IMR-90 (cell line): ENCODE measurements around the gene CD33. TPM values are rescaled to one million over a fixed set of nuclear protein-coding genes. Genes with fewer than 3 reads are reported as not detected.

ENCODE experiments used
- ATAC-seq: fragments of 200-7000 bp; cut with Tn5 transposase; 2 replicates; pipeline ENCODE4 v1.9.1; 2020; ENCODE audit warnings: low read depth, mild to moderate bottlenecking, moderate library complexity
- BruUV-seq: library from RNA; stranded (reverse); fragments of 400-500 nt; replicated peaks from 2 replicates; lab custom pipeline; 2021; lab: Mats Ljungman, UMichigan
- CTCF ChIA-PET: fragments of 300-600 bp; formaldehyde crosslinking; extraction: SDS; loops from one replicate; lab custom pipeline; 2021; ENCODE audit warnings: antibody characterized with exemption; lab: Yijun Ruan, JAX
- POLR2A ChIA-PET: fragments of 300-600 bp; sonication (Branson Sonifier 250); formaldehyde crosslinking; loops from one replicate; lab custom pipeline; 2022; ENCODE audit warnings: antibody characterized with exemption; ENCODE audit not compliant: unreplicated experiment; lab: Charles Lee
- DNase-seq: peaks from one replicate; pipeline ENCODE4 v3.0.0; 2013
- H2AFZ ChIP-seq: replicated peaks from 2 replicates; pipeline ENCODE3; 2013; ENCODE audit warnings: low read length, mild to moderate bottlenecking; ENCODE audit not compliant: poor library complexity
- H2AK5ac ChIP-seq: 2 replicates; pipeline ENCODE4 v1.6.1; 2013; ENCODE audit warnings: low read depth, low read length, inconsistent platforms
- H2AK9ac ChIP-seq: replicated peaks from 2 replicates; pipeline ENCODE3; 2013; ENCODE audit warnings: mild to moderate bottlenecking, low read depth, low read length, moderate library complexity; ENCODE audit not compliant: poor library complexity
- H2BK120ac ChIP-seq: 2 replicates; pipeline ENCODE4 v1.6.1; 2013; ENCODE audit warnings: low read depth, low read length, inconsistent platforms
- H2BK15ac ChIP-seq: 3 replicates; pipeline ENCODE4 v1.6.1; 2013; ENCODE audit warnings: low read depth, low read length, inconsistent platforms
- H2BK20ac ChIP-seq: 2 replicates; pipeline ENCODE4 v1.6.1; 2013; ENCODE audit warnings: low read depth, mild to moderate bottlenecking, inconsistent platforms, low read length, moderate library complexity
- H2BK5ac ChIP-seq: 2 replicates; pipeline ENCODE4 v1.6.1; 2013; ENCODE audit warnings: mild to moderate bottlenecking, low read depth, low read length, inconsistent platforms; ENCODE audit not compliant: poor library complexity, severe bottlenecking
- H3K14ac ChIP-seq: replicated peaks from 2 replicates; pipeline ENCODE4 v1.6.1; 2013; ENCODE audit warnings: low read depth, low read length, inconsistent platforms
- H3K18ac ChIP-seq: 2 replicates; pipeline ENCODE4 v1.6.1; 2013; ENCODE audit warnings: low read depth, low read length, control low read depth
- H3K23ac ChIP-seq: 2 replicates; pipeline ENCODE4 v1.6.1; 2013; ENCODE audit warnings: low read depth, low read length, inconsistent platforms
- H3K27ac ChIP-seq: 2 replicates; pipeline ENCODE4 v1.5.1; 2013; ENCODE audit warnings: mild to moderate bottlenecking, control low read depth, low read length; ENCODE audit not compliant: insufficient read depth
- H3K27me3 ChIP-seq: 2 replicates; pipeline ENCODE4 v1.6.1; 2013; ENCODE audit warnings: low read length; ENCODE audit not compliant: control insufficient read depth, insufficient read depth
- H3K36me3 ChIP-seq: 2 replicates; pipeline ENCODE4 v1.6.1; 2013; ENCODE audit warnings: low read length, mixed read lengths; ENCODE audit not compliant: control insufficient read depth, insufficient read depth
- H3K4ac ChIP-seq: 2 replicates; pipeline ENCODE4 v1.6.1; 2013; ENCODE audit warnings: low read depth, low read length, inconsistent platforms
- H3K4me1 ChIP-seq: 2 replicates; pipeline ENCODE4 v1.6.1; 2013; ENCODE audit warnings: low read length, mixed read lengths; ENCODE audit not compliant: control insufficient read depth, insufficient read depth
- H3K4me2 ChIP-seq: 2 replicates; pipeline ENCODE4 v1.6.1; 2013; ENCODE audit warnings: low read depth, mild to moderate bottlenecking, control low read depth, low read length, moderate library complexity
- H3K4me3 ChIP-seq: 2 replicates; pipeline ENCODE4 v1.5.1; 2013; ENCODE audit warnings: low read depth, mild to moderate bottlenecking, control low read depth, low read length, moderate library complexity; ENCODE audit not compliant: insufficient read depth
- H3K56ac ChIP-seq: 2 replicates; pipeline ENCODE4 v1.6.1; 2013; ENCODE audit warnings: low read length, inconsistent platforms; ENCODE audit not compliant: insufficient read depth; ENCODE audit errors: extremely low read depth
- H3K79me1 ChIP-seq, 2 experiments: 2 replicates each; pipeline ENCODE4 v1.6.1; 2013; ENCODE audit warnings: low read length in 2 of 2, inconsistent platforms in 1 of 2, low read depth in 1 of 2
- H3K9ac ChIP-seq: 2 replicates; pipeline ENCODE4 v1.6.1; 2013; ENCODE audit warnings: low read depth, low read length, control low read depth
- H3K9me1 ChIP-seq: 2 replicates; pipeline ENCODE4 v1.6.1; 2013; ENCODE audit warnings: low read length, inconsistent platforms; ENCODE audit not compliant: insufficient read depth
- H3K9me3 ChIP-seq: 2 replicates; pipeline ENCODE4 v1.6.1; 2013; ENCODE audit warnings: low read length; ENCODE audit not compliant: control insufficient read depth, insufficient read depth
- H4K20me1 ChIP-seq: 2 replicates; pipeline ENCODE4 v1.6.1; 2013; ENCODE audit warnings: low read length, inconsistent platforms; ENCODE audit not compliant: insufficient read depth
- H4K5ac ChIP-seq: 2 replicates; pipeline ENCODE4 v1.6.1; 2013; ENCODE audit warnings: mild to moderate bottlenecking, low read depth, low read length, control low read depth
- H4K8ac ChIP-seq, 2 experiments: 2 replicates each; pipeline ENCODE4 v1.6.1; 2013; ENCODE audit warnings: low read depth in 2 of 2, low read length in 2 of 2, control low read depth in 1 of 2, inconsistent platforms in 1 of 2
- H4K91ac ChIP-seq: 2 replicates; pipeline ENCODE4 v1.6.1; 2013; ENCODE audit warnings: low read depth, low read length, inconsistent platforms; ENCODE audit not compliant: insufficient read depth
- BHLHE40 ChIP-seq: fragments of 150-350 bp; IDR thresholded peaks from 2 replicates; pipeline ENCODE4 v1.6.1; 2016; ENCODE audit warnings: mild to moderate bottlenecking, low read depth, low read length
- CEBPB ChIP-seq: IDR thresholded peaks from 2 replicates; pipeline ENCODE4 v1.6.1; 2012; ENCODE audit warnings: low read depth, low read length, improper control_type of control experiment
- CHD1 ChIP-seq: IDR thresholded peaks from 2 replicates; pipeline ENCODE4 v1.6.1; 2012; ENCODE audit warnings: low read depth, low read length, improper control_type of control experiment
- ELK1 ChIP-seq: fragments of 150-350 bp; IDR thresholded peaks from 2 replicates; pipeline ENCODE4 v1.6.1; 2016; ENCODE audit warnings: low read depth, mild to moderate bottlenecking, low read length, moderate library complexity, borderline replicate concordance
- FOS ChIP-seq: fragments of 150-350 bp; IDR thresholded peaks from 2 replicates; pipeline ENCODE4 v1.6.1; 2016; ENCODE audit warnings: low read depth, low read length
- MAFK ChIP-seq: IDR thresholded peaks from 2 replicates; pipeline ENCODE4 v1.6.1; 2012; ENCODE audit warnings: low read depth, low read length, improper control_type of control experiment
- MAZ ChIP-seq: IDR thresholded peaks from 2 replicates; pipeline ENCODE4 v1.6.1; 2012; ENCODE audit warnings: low read depth, mild to moderate bottlenecking, low read length, improper control_type of control experiment, moderate library complexity, borderline replicate concordance
- MXI1 ChIP-seq: IDR thresholded peaks from 2 replicates; pipeline ENCODE4 v1.6.1; 2012; ENCODE audit warnings: low read depth, mild to moderate bottlenecking, low read length, moderate library complexity, borderline replicate concordance
- NFE2L2 ChIP-seq: fragments of 150-350 bp; IDR thresholded peaks from 2 replicates; pipeline ENCODE4 v1.6.1; 2016; ENCODE audit warnings: low read depth, mild to moderate bottlenecking, low read length
- POLR2A ChIP-seq: IDR thresholded peaks from 2 replicates; pipeline ENCODE4 v1.6.1; 2012; ENCODE audit warnings: mild to moderate bottlenecking, low read depth, low read length
- RAD21 ChIP-seq: IDR thresholded peaks from 2 replicates; pipeline ENCODE4 v1.6.1; 2012; ENCODE audit warnings: low read length, improper control_type of control experiment
- RCOR1 ChIP-seq: IDR thresholded peaks from 2 replicates; pipeline ENCODE4 v1.6.1; 2012; ENCODE audit warnings: mild to moderate bottlenecking, low read length, improper control_type of control experiment; ENCODE audit not compliant: insufficient replicate concordance
- RFX5 ChIP-seq: IDR thresholded peaks from 2 replicates; pipeline ENCODE4 v1.8.0; 2012; ENCODE audit warnings: low read depth, mild to moderate bottlenecking, low read length, moderate library complexity
- WGBS, 2 experiments: methylation state at CpG; one replicate each; pipeline versions ENCODE4 v1.1.5 to v1.1.7; 2013; ENCODE audit warnings: missing lambda C conversion rate in 2 of 2; ENCODE audit not compliant: insufficient read length in 1 of 2; ENCODE audit errors: extremely low coverage in 2 of 2; 5-methylcytosine and 5-hydroxymethylcytosine counted together
- dilution Hi-C: fragments of 300-500 bp; cut with HindIII; formaldehyde crosslinking; loops from one replicate; pipeline ENCODE4 v1.14.3; 2018; ENCODE audit warnings: low sequenced_read_pairs; ENCODE audit not compliant: unreplicated experiment
- in situ Hi-C: fragments of 300-500 bp; cut with MboI; formaldehyde crosslinking; loops from 3 replicates; pipeline ENCODE4 v1.14.3; 2019; ENCODE audit warnings: low sequenced_read_pairs, inconsistent platforms, mixed read lengths
- intact Hi-C: fragments of 100-400 bp; cut with micrococcal nuclease; formaldehyde crosslinking; loops from 2 replicates; pipeline ENCODE4 v1.10.0; 2022
- polyA plus RNA-seq, 3 experiments: library from polyadenylated mRNA; depleted of rRNA; stranded (reverse); fragments of >200 nt; gene quantifications; 2 replicates each; pipeline ENCODE4 v1.2.3, GENCODE V29; 2012; ENCODE audit warnings: low replicate concordance in 1 of 3
- total RNA-seq: library from RNA; depleted of rRNA; stranded (reverse); fragments of >200 nt; gene quantifications from 2 replicates; pipeline ENCODE4 v1.2.3, GENCODE V29; 2012

The CD33 gene
- total and polyA plus RNA-seq, 2 of the 4 experiments (the other 2 are of a cell fraction) = not detected

DNA sequence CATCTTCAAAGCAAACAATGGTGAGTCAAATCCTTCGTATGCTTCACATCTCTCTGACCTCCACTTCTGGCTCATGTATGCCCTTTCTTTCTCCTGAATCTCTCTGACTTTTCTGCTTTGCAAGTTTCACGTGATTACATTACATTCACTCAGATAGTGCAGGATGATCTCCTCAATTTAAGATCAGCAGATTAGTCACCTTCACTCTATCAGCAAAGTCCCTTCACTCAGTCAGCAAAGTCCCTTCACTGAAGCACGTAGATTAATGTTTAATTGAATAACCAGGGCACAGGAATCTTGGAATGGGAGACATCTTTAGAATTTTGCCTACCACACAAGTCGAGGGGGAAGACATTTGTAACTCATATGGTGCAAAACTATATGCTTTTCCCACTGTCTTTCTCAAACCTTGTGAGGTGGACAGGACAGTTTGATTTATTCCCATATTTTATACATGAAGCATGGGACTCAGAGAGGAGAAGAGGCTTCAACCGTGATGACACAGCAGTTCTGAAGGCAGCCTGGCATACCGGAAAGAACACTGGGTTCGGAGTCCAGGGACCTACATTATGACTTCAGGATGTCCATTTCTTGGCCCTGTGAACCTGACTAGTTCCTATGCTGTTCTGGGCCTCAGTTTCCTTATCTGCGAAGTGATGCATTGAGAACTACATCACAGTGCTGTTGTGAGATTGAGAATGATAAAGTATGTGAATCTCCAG lies 49.3 kb downstream of the CD33 start:
- H3K27me3 ChIP-seq = no peaks in the 10 kb centered on the region
- in situ Hi-C loops = no loop called here
- no peak overlapping the region for H2AFZ ChIP-seq
- ATAC-seq = no peak
- H3K56ac ChIP-seq = no peak overlapping the region
- no peak overlapping the region for H3K14ac ChIP-seq
- no peak for DNase-seq
- H2BK5ac ChIP-seq = no peak overlapping the region
- no peak overlapping the region for H3K4me2 ChIP-seq
- no peak overlapping the region for H2BK120ac ChIP-seq
- no peak overlapping the region for H2BK15ac ChIP-seq
- ChIA-PET POLR2A (no interaction called here), CTCF (no interaction called here)
- H3K4me1 ChIP-seq = no peaks in the 10 kb centered on the region
- no peaks in the 10 kb centered on the region for H4K20me1 ChIP-seq
- no peak overlapping the region for H2AK9ac ChIP-seq
- no peak overlapping the region for H3K23ac ChIP-seq
- H3K36me3 ChIP-seq = no peaks in the 10 kb centered on the region
- H3K9me1 ChIP-seq = no peaks in the 10 kb centered on the region
- BruUV-seq = no TSS peak
- H3K9ac ChIP-seq = no peak overlapping the region
- H3K4me3 ChIP-seq = no peak overlapping the region
- no peak for TF ChIP-seq MAZ
- TF ChIP-seq BHLHE40 = no peak
- TF ChIP-seq MAFK = no peak
- no peak for TF ChIP-seq RAD21
- no peak for TF ChIP-seq CHD1
- no peak for TF ChIP-seq FOS
- TF ChIP-seq NFE2L2 = no peak
- no peak for TF ChIP-seq MXI1
- no peak for TF ChIP-seq RCOR1
- TF ChIP-seq ELK1 = no peak
- TF ChIP-seq POLR2A = no peak
- TF ChIP-seq CEBPB = no peak
- no peak for TF ChIP-seq RFX5
- no peak overlapping the region for H3K18ac ChIP-seq
- no peak overlapping the region for H4K91ac ChIP-seq
- H4K5ac ChIP-seq = no peak overlapping the region
- H2AK5ac ChIP-seq = no peak overlapping the region
- H4K8ac ChIP-seq = no peak overlapping the region
- dilution Hi-C loops = no loop called here
- intact Hi-C loops = no loop called here
- peaks cover 13% of the 10 kb centered on the region for H3K9me3 ChIP-seq
- H3K4ac ChIP-seq = no peak overlapping the region
- no peak overlapping the region for H3K27ac ChIP-seq
- H3K79me1 ChIP-seq = no peaks in the 10 kb centered on the region
- no peak overlapping the region for H2BK20ac ChIP-seq
- 49% methylated on average over 4 of the region's 8 CpGs; no CpG with 5 or more reads in 1 of the 2 experiments for WGBS, 2 experiments
